Measurements from ENCODE around the gene LRIF1.
"Not testable (repeated sequence)": the region's sequence is repeated elsewhere in the genome, so short reads cannot be mapped to it uniquely, and the experiment has no call there.

LRIF1 gene

GRCh38 chr1:110963691-110964454, at the start of gene LRIF1:
Gene LRIF1, minus strand, starts transcription at chr1:110963922. Its CDS starts 234 bp downstream, at chr1:110963688.
- H3K4me1 ChIP-seq (ENCODE audit: control insufficient read depth in 1 of 2, insufficient read depth in 2 of 2, low read length in 2 of 2), result peaks cover 0 to 13% of the 10 kb centered on the region in 2 donors
- H3K36me3 ChIP-seq (ENCODE audit: control insufficient read depth in 1 of 2, insufficient read depth in 2 of 2, low read length in 2 of 2), result peaks cover 0 to 12% of the 10 kb centered on the region in 2 donors
- H3K9me3 ChIP-seq (ENCODE audit: control insufficient read depth in 1 of 2, low read length in 2 of 2), result peaks cover 6 to 22% of the 10 kb centered on the region in 2 donors
- no peaks in the 10 kb centered on the region for H3K27me3 ChIP-seq (ENCODE audit: low read depth, low read length)
- peak within 1 kb of the TSS; percentile 82 to 94 for H3K4me3 ChIP-seq (ENCODE audit: low read depth in 1 of 2, low read length in 2 of 2)
- H3K27ac ChIP-seq (ENCODE audit: low read length), result peak within 1 kb of the TSS; percentile 99

GRCh38 chr1:111008031-111008430, 44.3 kb upstream of the LRIF1 start:
- H3K36me3 ChIP-seq (ENCODE audit: control insufficient read depth in 1 of 2, insufficient read depth in 2 of 2, low read length in 2 of 2), result no peaks in the 10 kb centered on the region
- no peaks in the 10 kb centered on the region for H3K4me1 ChIP-seq (ENCODE audit: control insufficient read depth in 1 of 2, insufficient read depth in 2 of 2, low read length in 2 of 2)

GRCh38 chr1:111006556-111006955, 42.8 kb upstream of the LRIF1 start:
- peaks cover 4 to 27% of the 10 kb centered on the region in 2 donors for H3K9me3 ChIP-seq (ENCODE audit: control insufficient read depth in 1 of 2, low read length in 2 of 2)
- H3K4me1 ChIP-seq (ENCODE audit: control insufficient read depth in 1 of 2, insufficient read depth in 2 of 2, low read length in 2 of 2), result no peaks in the 10 kb centered on the region
- no peak overlapping the region for H3K27ac ChIP-seq (ENCODE audit: low read length)
- H3K36me3 ChIP-seq (ENCODE audit: control insufficient read depth in 1 of 2, insufficient read depth in 2 of 2, low read length in 2 of 2), result no peaks in the 10 kb centered on the region
- no peaks in the 10 kb centered on the region for H3K27me3 ChIP-seq (ENCODE audit: low read depth, low read length)
- H3K4me3 ChIP-seq (ENCODE audit: low read depth in 1 of 2, low read length in 2 of 2), result no peak overlapping the region

More at GRCh38 chr1:111008031-111008430, 44.3 kb upstream of the LRIF1 start:
- Histone ChIP-seq H3K27ac (ENCODE audit: low read length) (no peak overlapping the region), H3K27me3 (ENCODE audit: low read depth, low read length) (no peaks in the 10 kb centered on the region), H3K9me3 (ENCODE audit: control insufficient read depth in 1 of 2, low read length in 2 of 2) (peaks cover 4 to 31% of the 10 kb centered on the region in 2 donors), H3K4me3 (ENCODE audit: low read depth in 1 of 2, low read length in 2 of 2) (no peak overlapping the region)

DNA sequence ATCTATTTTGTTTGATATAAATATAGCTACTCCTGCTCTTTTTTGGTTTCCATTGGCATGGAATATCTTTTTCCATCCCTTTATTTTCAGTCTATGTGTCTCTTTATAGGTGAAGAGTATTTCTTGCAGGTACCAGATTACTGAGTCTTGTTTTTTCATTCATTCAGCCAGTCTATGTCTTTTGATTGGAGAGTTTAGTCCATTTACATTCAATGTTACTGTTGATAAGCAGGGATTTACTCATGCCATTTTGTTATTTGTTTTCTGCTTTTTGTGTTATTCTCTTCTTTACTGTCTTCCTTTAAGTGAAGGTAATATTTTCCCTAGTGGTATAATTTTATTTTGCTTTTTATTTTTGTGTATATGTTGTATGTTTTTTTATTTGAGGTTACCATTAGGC, 35.9 kb upstream of the LRIF1 start:
- not testable (repeated sequence) for H3K36me3 ChIP-seq (ENCODE audit: control insufficient read depth in 1 of 2, insufficient read depth in 2 of 2, low read length in 2 of 2); H3K4me3 ChIP-seq (ENCODE audit: low read depth in 1 of 2, low read length in 2 of 2); H3K27ac ChIP-seq (ENCODE audit: low read length); H3K9me3 ChIP-seq (ENCODE audit: control insufficient read depth in 1 of 2, low read length in 2 of 2); H3K4me1 ChIP-seq (ENCODE audit: control insufficient read depth in 1 of 2, insufficient read depth in 2 of 2, low read length in 2 of 2); H3K27me3 ChIP-seq (ENCODE audit: low read depth, low read length)

DNA sequence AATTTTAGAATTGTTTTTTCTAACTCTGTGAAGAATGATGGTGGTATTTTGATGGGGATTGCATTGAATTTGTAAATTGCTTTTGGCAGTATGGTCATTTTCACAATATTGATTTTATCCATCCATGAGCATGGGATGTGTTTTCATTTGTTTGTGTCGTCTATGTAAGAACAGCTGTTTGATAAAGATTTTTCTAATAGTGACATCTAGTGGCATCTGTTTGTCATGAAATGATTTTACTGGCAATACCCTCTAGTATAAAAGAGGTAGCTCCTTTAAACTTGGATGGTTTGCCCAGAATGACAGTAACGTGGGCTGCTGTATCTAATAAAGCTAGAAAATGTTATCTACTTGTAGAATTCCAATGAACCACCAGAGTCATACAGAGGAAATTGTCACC, 28.6 kb upstream of the LRIF1 start:
- not testable (repeated sequence) for H3K9me3 ChIP-seq (ENCODE audit: control insufficient read depth in 1 of 2, low read length in 2 of 2); H3K27me3 ChIP-seq (ENCODE audit: low read depth, low read length); H3K4me3 ChIP-seq (ENCODE audit: low read depth in 1 of 2, low read length in 2 of 2); H3K36me3 ChIP-seq (ENCODE audit: control insufficient read depth in 1 of 2, insufficient read depth in 2 of 2, low read length in 2 of 2); H3K27ac ChIP-seq (ENCODE audit: low read length); H3K4me1 ChIP-seq (ENCODE audit: control insufficient read depth in 1 of 2, insufficient read depth in 2 of 2, low read length in 2 of 2)

DNA sequence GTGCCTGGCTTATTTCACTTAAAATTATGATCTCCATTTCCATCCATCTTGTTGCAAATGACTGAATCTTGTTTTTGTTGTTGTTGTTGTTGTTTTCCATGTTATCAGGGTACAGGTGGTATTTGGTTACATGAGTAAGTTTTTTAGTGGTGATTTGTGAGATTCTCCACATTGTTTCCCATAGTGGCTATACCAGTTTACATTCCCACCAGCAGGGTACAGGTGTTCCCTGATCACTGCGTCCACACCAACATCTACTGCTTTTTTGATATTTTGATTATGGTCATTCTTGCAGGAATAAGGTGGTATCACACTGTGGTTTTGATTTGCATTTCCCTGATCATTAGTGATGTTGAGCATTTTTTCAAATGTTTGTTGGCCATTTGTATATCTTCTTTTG, 27.6 kb upstream of the LRIF1 start:
- not testable (repeated sequence) for H3K9me3 ChIP-seq (ENCODE audit: control insufficient read depth in 1 of 2, low read length in 2 of 2); H3K27me3 ChIP-seq (ENCODE audit: low read depth, low read length); H3K4me1 ChIP-seq (ENCODE audit: control insufficient read depth in 1 of 2, insufficient read depth in 2 of 2, low read length in 2 of 2); H3K27ac ChIP-seq (ENCODE audit: low read length); H3K4me3 ChIP-seq (ENCODE audit: low read depth in 1 of 2, low read length in 2 of 2); H3K36me3 ChIP-seq (ENCODE audit: control insufficient read depth in 1 of 2, insufficient read depth in 2 of 2, low read length in 2 of 2)

GRCh38 chr1:110990541-110990940, 26.8 kb upstream of the LRIF1 start:
- H3K36me3 ChIP-seq (ENCODE audit: control insufficient read depth in 1 of 2, insufficient read depth in 2 of 2, low read length in 2 of 2), result no peaks in the 10 kb centered on the region
- no peak overlapping the region for H3K27ac ChIP-seq (ENCODE audit: low read length)
- no peaks in the 10 kb centered on the region for H3K4me1 ChIP-seq (ENCODE audit: control insufficient read depth in 1 of 2, insufficient read depth in 2 of 2, low read length in 2 of 2)

DNA sequence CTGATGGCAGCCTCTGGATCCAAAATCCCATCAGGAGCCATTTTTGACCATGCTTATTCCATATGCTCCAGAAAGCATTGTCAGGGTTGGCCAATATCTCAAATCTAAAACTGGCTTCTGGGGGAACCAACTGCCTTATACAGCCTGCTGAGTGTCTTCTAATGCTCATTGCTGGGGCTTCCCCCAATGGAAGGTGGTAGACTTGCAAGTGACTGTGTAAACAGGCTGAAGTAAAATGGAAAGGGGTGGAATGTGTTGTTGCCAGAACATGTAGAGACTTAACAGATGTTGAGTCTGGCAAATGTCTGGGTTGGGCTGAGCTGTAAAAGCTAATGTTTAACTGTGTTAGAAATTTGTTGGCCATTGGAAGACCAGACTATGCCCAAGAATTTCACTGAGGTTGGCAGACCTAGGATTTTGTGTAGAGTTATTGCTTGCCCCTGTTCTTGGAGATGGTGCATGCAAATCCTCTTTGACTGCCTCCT, 22.7 kb upstream of the LRIF1 start:
- Histone ChIP-seq H3K36me3 (ENCODE audit: control insufficient read depth in 1 of 2, insufficient read depth in 2 of 2, low read length in 2 of 2) (no peaks in the 10 kb centered on the region), H3K9me3 (ENCODE audit: control insufficient read depth in 1 of 2, low read length in 2 of 2) (peaks cover 0 to 3% of the 10 kb centered on the region in 2 donors), H3K4me3 (ENCODE audit: low read depth in 1 of 2, low read length in 2 of 2) (no peak overlapping the region), H3K27ac (ENCODE audit: low read length) (no peak overlapping the region), H3K27me3 (ENCODE audit: low read depth, low read length) (no peaks in the 10 kb centered on the region), H3K4me1 (ENCODE audit: control insufficient read depth in 1 of 2, insufficient read depth in 2 of 2, low read length in 2 of 2) (no peaks in the 10 kb centered on the region)

More at GRCh38 chr1:110990541-110990940, 26.8 kb upstream of the LRIF1 start:
- Histone ChIP-seq H3K9me3 (ENCODE audit: control insufficient read depth in 1 of 2, low read length in 2 of 2) (no peaks in the 10 kb centered on the region), H3K27me3 (ENCODE audit: low read depth, low read length) (no peaks in the 10 kb centered on the region), H3K4me3 (ENCODE audit: low read depth in 1 of 2, low read length in 2 of 2) (no peak overlapping the region)

DNA sequence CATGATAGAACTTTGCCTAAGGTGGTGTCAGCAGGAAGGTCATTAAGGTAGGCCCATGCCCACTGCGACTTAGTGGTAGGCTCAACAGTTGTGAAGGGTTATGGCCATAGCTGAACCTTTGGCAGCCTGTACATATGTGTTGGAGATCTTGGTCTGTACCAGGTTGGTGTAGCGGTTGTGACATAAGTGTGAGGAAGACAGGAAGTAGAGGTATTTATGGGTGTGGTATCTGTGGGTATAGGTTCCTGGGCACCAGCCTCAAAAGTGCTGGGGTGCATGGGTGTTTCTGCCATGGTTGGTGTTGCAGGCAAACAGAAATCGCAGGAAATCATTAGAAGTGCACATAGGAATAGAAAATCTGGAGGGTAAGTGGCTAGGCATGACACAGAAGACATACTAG, 18.6 kb upstream of the LRIF1 start:
- Histone ChIP-seq H3K36me3 (ENCODE audit: control insufficient read depth in 1 of 2, insufficient read depth in 2 of 2, low read length in 2 of 2) (no peaks in the 10 kb centered on the region), H3K9me3 (ENCODE audit: control insufficient read depth in 1 of 2, low read length in 2 of 2) (peaks cover 0 to 11% of the 10 kb centered on the region in 2 donors), H3K4me1 (ENCODE audit: control insufficient read depth in 1 of 2, insufficient read depth in 2 of 2, low read length in 2 of 2) (no peaks in the 10 kb centered on the region), H3K27ac (ENCODE audit: low read length) (no peak overlapping the region), H3K4me3 (ENCODE audit: low read depth in 1 of 2, low read length in 2 of 2) (no peak overlapping the region), H3K27me3 (ENCODE audit: low read depth, low read length) (no peaks in the 10 kb centered on the region)

DNA sequence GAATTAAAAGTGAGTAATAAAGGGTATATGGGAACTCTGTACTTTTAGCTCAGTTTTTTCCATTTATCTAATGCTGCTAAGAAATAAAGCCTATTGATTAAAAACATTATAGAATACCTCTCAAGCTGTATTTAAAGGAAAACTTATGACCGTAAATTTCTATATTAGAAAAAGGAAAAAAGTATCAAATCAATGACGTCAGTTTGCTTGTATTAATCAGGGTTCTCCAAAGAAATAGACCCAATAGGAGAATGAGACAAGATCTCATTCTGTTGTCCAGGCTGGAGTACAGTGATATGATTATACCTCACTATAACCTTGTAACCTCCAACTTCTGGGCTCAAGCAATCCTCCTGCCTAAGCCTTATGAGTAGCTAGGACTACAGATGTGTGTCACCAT, 15.4 kb upstream of the LRIF1 start:
- Histone ChIP-seq H3K4me3 (ENCODE audit: low read depth in 1 of 2, low read length in 2 of 2) (no peak overlapping the region), H3K4me1 (ENCODE audit: control insufficient read depth in 1 of 2, insufficient read depth in 2 of 2, low read length in 2 of 2) (no peaks in the 10 kb centered on the region), H3K36me3 (ENCODE audit: control insufficient read depth in 1 of 2, insufficient read depth in 2 of 2, low read length in 2 of 2) (no peaks in the 10 kb centered on the region), H3K27me3 (ENCODE audit: low read depth, low read length) (no peaks in the 10 kb centered on the region), H3K27ac (ENCODE audit: low read length) (no peak overlapping the region), H3K9me3 (ENCODE audit: control insufficient read depth in 1 of 2, low read length in 2 of 2) (peaks cover 0 to 15% of the 10 kb centered on the region in 2 donors)

GRCh38 chr1:110976089-110976488, 12.4 kb upstream of the LRIF1 start:
- H3K4me1 ChIP-seq (ENCODE audit: control insufficient read depth in 1 of 2, insufficient read depth in 2 of 2, low read length in 2 of 2), result no peaks in the 10 kb centered on the region
- no peaks in the 10 kb centered on the region for H3K27me3 ChIP-seq (ENCODE audit: low read depth, low read length)
- peaks cover 0 to 19% of the 10 kb centered on the region in 2 donors for H3K9me3 ChIP-seq (ENCODE audit: control insufficient read depth in 1 of 2, low read length in 2 of 2)
- H3K4me3 ChIP-seq (ENCODE audit: low read depth in 1 of 2, low read length in 2 of 2), result no peak overlapping the region
- H3K27ac ChIP-seq (ENCODE audit: low read length), result no peak overlapping the region
- no peaks in the 10 kb centered on the region for H3K36me3 ChIP-seq (ENCODE audit: control insufficient read depth in 1 of 2, insufficient read depth in 2 of 2, low read length in 2 of 2)

GRCh38 chr1:110975265-110975664, 11.5 kb upstream of the LRIF1 start:
- Histone ChIP-seq H3K27ac (ENCODE audit: low read length) (no peak overlapping the region), H3K36me3 (ENCODE audit: control insufficient read depth in 1 of 2, insufficient read depth in 2 of 2, low read length in 2 of 2) (no peaks in the 10 kb centered on the region), H3K4me3 (ENCODE audit: low read depth in 1 of 2, low read length in 2 of 2) (no peak overlapping the region), H3K4me1 (ENCODE audit: control insufficient read depth in 1 of 2, insufficient read depth in 2 of 2, low read length in 2 of 2) (no peaks in the 10 kb centered on the region), H3K9me3 (ENCODE audit: control insufficient read depth in 1 of 2, low read length in 2 of 2) (peaks cover 0 to 12% of the 10 kb centered on the region in 2 donors), H3K27me3 (ENCODE audit: low read depth, low read length) (no peaks in the 10 kb centered on the region)

All from muscle layer of duodenum (tissue), 2 donors.